ENCODE results near the gene PCNX2. TPM values are rescaled to one million over a fixed set of nuclear protein-coding genes. Genes with fewer than 3 reads are reported as not detected.

Gene PCNX2
- total and polyA plus RNA-seq, 2 of the 13 experiments (the other 11 are each of a cell fraction or from before 2014, with no cell fraction given): 0.11 to 0.42 TPM

GRCh38 chr1:233037843-233038242, 257.7 kb downstream of the PCNX2 start:
- DNase-seq (ENCODE audit: low spot score) (no peak), FAIRE-seq (no peak), ATAC-seq (no peak)
- Histone ChIP-seq H3K27ac (ENCODE audit: extremely low read length, insufficient read depth, low read length) (no peak overlapping the region), H3K79me2 (ENCODE audit: insufficient read depth, low read length) (no peaks in the 10 kb centered on the region), H3K36me3 (replicated peaks in 1 of 2; ENCODE audit: control insufficient read depth in 1 of 2, insufficient read depth in 2 of 2, low read length in 2 of 2) (no peaks in the 10 kb centered on the region), H3K4me1 (ENCODE audit: insufficient read depth, low read length) (no peaks in the 10 kb centered on the region), H3K9ac (ENCODE audit: insufficient read depth, low read depth, low read length) (no peak overlapping the region), H3K27me3 (ENCODE audit: control insufficient read depth in 1 of 2, insufficient read depth in 2 of 2, low read length in 2 of 2) (no peaks in the 10 kb centered on the region), H4K20me1 (ENCODE audit: insufficient read depth, low read length) (no peaks in the 10 kb centered on the region), H3K4me3 (replicated peaks in 1 of 3; ENCODE audit: insufficient read depth in 1 of 3, low read depth in 2 of 3, low read length in 3 of 3) (no peak overlapping the region), H2AFZ (ENCODE audit: low read length) (no peak overlapping the region), H3K4me2 (ENCODE audit: low read depth, low read length) (no peak overlapping the region), H3K9me3 (ENCODE audit: low read length) (no peaks in the 10 kb centered on the region)
- in situ Hi-C loops (cut with HindIII; ENCODE audit: extremely low pct_ligation_motif_present, low pct_unique_long_range_greater_than_20kb): no loop called here
- intact Hi-C loops (cut with micrococcal nuclease; ENCODE audit: unreplicated experiment): no loop called here
- TF ChIP-seq ZNF232 (CRISPR knock-in tag; IDR thresholded peaks at IDR 0.05; ENCODE audit: borderline replicate concordance) (no peak), FOXK1 (CRISPR knock-in tag; IDR thresholded peaks at IDR 0.05; ENCODE audit: borderline replicate concordance, low read depth) (no peak), ZNF512 (CRISPR knock-in tag; IDR thresholded peaks at IDR 0.05) (no peak), ZNF431 (CRISPR knock-in tag; IDR thresholded peaks at IDR 0.05; ENCODE audit: borderline replicate concordance, low read depth) (no peak), KDM3A (CRISPR knock-in tag; IDR thresholded peaks at IDR 0.05; ENCODE audit: low read depth) (no peak), SRSF9 (IDR thresholded peaks at IDR 0.05; ENCODE audit: borderline replicate concordance, insufficient read depth, low read depth, low read length, poor library complexity, severe bottlenecking) (no peak)
- no TSS peak for BruUV-seq (replicated peaks)
- POLR2A ChIA-PET: no interaction called here
- CTCF ChIA-PET (ENCODE audit: low intra/inter-chr PET ratio, low total read pairs): no interaction called here

GRCh38 chr1:233034836-233035235, 260.7 kb downstream of the PCNX2 start:
- intact Hi-C loops (cut with micrococcal nuclease; ENCODE audit: unreplicated experiment): no loop called here

More at GRCh38 chr1:233034836-233035235, 260.7 kb downstream of the PCNX2 start:
- no peaks in the 10 kb centered on the region for H3K9me3 ChIP-seq (ENCODE audit: low read length)
- no peaks in the 10 kb centered on the region for H3K27me3 ChIP-seq (ENCODE audit: control insufficient read depth in 1 of 2, insufficient read depth in 2 of 2, low read length in 2 of 2)
- H3K4me3 ChIP-seq (replicated peaks in 1 of 3; ENCODE audit: insufficient read depth in 1 of 3, low read depth in 2 of 3, low read length in 3 of 3): no peak overlapping the region
- H3K79me2 ChIP-seq (ENCODE audit: insufficient read depth, low read length): no peaks in the 10 kb centered on the region
- no peak for DNase-seq (ENCODE audit: low spot score)
- no peak overlapping the region for H3K9ac ChIP-seq (ENCODE audit: insufficient read depth, low read depth, low read length)
- in situ Hi-C loops (cut with HindIII; ENCODE audit: extremely low pct_ligation_motif_present, low pct_unique_long_range_greater_than_20kb): no loop called here
- no peak overlapping the region for H3K4me2 ChIP-seq (ENCODE audit: low read depth, low read length)
- no peak overlapping the region for H3K27ac ChIP-seq (ENCODE audit: extremely low read length, insufficient read depth, low read length)
- H4K20me1 ChIP-seq (ENCODE audit: insufficient read depth, low read length): no peaks in the 10 kb centered on the region
- FAIRE-seq: no peak
- BruUV-seq (replicated peaks): no TSS peak
- no peaks in the 10 kb centered on the region for H3K36me3 ChIP-seq (replicated peaks in 1 of 2; ENCODE audit: control insufficient read depth in 1 of 2, insufficient read depth in 2 of 2, low read length in 2 of 2)
- WGBS (ENCODE audit: low lambda C conversion rate): 7% methylated on average over 5 of the region's 5 CpGs
- ChIA-PET CTCF (ENCODE audit: low intra/inter-chr PET ratio, low total read pairs) (no interaction called here), POLR2A (no interaction called here)
- ATAC-seq: no peak
- TF ChIP-seq ZNF224 (CRISPR knock-in tag; IDR thresholded peaks at IDR 0.05): no peak
- no peak for TF ChIP-seq HDAC6 (IDR thresholded peaks at IDR 0.05; ENCODE audit: low read depth, low read length)
- no peak for TF ChIP-seq ZBTB43 (CRISPR knock-in tag; conservative IDR thresholded peaks at IDR 0.05)
- no peak for TF ChIP-seq PRMT3 (CRISPR knock-in tag; IDR thresholded peaks at IDR 0.05; ENCODE audit: borderline replicate concordance, low read depth)
- no peak for TF ChIP-seq KDM4B (CRISPR knock-in tag; IDR thresholded peaks at IDR 0.05)
- TF ChIP-seq CHD4 (IDR thresholded peaks at IDR 0.05; ENCODE audit: borderline replicate concordance, low read length): no peak
- TF ChIP-seq ZNF770 (CRISPR knock-in tag; IDR thresholded peaks at IDR 0.05): no peak
- H2AFZ ChIP-seq (ENCODE audit: low read length): no peak overlapping the region
- H3K4me1 ChIP-seq (ENCODE audit: insufficient read depth, low read length): no peaks in the 10 kb centered on the region
